ELR (cell line): Measurements from ENCODE around the gene OR2F2.

ENCODE experiments used
- DNase-seq: peaks from one replicate; pipeline ENCODE4 v3.0.0-alpha.2; 2015; ENCODE audit warnings: low read depth

The OR2F2 gene

GRCh38 chr7:143979998-143980397, 45.0 kb downstream of the OR2F2 start:
- DNase-seq: no peak

DNA sequence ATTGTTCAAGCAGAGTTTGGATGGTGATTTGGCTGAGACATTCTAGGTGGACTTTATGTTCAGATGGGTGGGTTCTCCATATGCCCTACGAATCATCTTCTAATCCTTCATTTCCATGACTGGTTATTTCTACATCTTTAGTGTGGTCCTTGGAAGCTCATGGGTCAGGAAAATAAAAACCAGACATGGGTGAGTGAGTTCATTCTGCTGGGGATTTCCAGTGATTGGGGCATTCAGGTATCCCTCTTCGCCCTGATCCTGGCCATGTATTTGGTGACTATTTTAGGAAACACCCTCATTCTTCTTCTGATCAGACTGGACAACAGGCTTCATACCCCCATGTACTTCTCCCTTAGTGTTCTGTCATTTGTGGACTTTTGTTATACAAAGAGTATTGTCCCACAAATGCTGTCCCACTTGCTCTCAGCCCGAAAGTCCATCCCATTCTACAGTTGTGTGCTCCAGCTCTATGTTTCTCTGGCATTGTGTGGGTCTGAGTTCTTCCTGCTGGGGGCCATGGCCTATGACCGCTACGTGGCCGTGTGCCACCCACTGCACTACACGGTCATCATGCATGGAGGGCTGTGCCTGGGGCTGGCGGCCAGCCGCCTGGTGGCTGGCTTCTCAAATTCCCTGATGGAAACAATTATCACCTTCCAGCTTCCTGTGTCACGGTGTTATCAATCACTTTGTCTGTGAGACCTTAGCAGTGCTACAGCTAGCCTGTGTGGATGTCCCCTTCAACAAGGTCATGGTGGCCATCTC, 45.9 kb downstream of the OR2F2 start:
- DNase-seq: no peak

GRCh38 chr7:143983960-143984359, 48.9 kb downstream of the OR2F2 start:
- no peak for DNase-seq
